Liver (tissue), 9 donors: ENCODE data around the gene OGG1. TPM values are rescaled to one million over a fixed set of nuclear protein-coding genes. Genes with fewer than 3 reads are reported as not detected.

Experiments used
- DNase-seq: peaks from one replicate; pipeline ENCODE4 v3.0.0-alpha.2; 2017; ENCODE audit warnings: low spot score
- H3K27ac ChIP-seq, 2 donors: one replicate each; pipeline ENCODE4 v1.7.0; 2013; ENCODE audit warnings: inconsistent platforms in 2 of 2, low read length in 2 of 2, control low read depth in 1 of 2, low read depth in 1 of 2, mild to moderate bottlenecking in 1 of 2
- H3K27me3 ChIP-seq, 4 donors: one replicate each; pipeline versions ENCODE4 v1.6.1 to v1.7.0; 2013; ENCODE audit warnings: low read length in 3 of 4, inconsistent platforms in 1 of 4, mild to moderate bottlenecking in 1 of 4, moderate library complexity in 1 of 4; ENCODE audit not compliant: control insufficient read depth in 4 of 4, insufficient read depth in 4 of 4
- H3K36me3 ChIP-seq, 4 donors: one replicate each; pipeline versions ENCODE4 v1.6.1 to v1.7.0; 2013; ENCODE audit warnings: low read length in 3 of 4, mild to moderate bottlenecking in 3 of 4, low read depth in 1 of 4, moderate library complexity in 1 of 4; ENCODE audit not compliant: control insufficient read depth in 4 of 4, insufficient read depth in 3 of 4
- H3K4me1 ChIP-seq, 4 donors: one replicate each; pipeline versions ENCODE4 v1.6.1 to v1.7.0; 2013; ENCODE audit warnings: low read length in 3 of 4, mild to moderate bottlenecking in 3 of 4, moderate library complexity in 1 of 4; ENCODE audit not compliant: control insufficient read depth in 4 of 4, insufficient read depth in 4 of 4
- H3K4me3 ChIP-seq, 3 donors: one replicate each; pipeline versions ENCODE4 v1.6.1 to v1.7.0; 2013; ENCODE audit warnings: low read length in 3 of 3, control low read depth in 1 of 3, low read depth in 1 of 3, mild to moderate bottlenecking in 1 of 3
- H3K9ac ChIP-seq, 2 donors: one replicate each; pipeline ENCODE4 v1.7.0; 2013; ENCODE audit warnings: low read length in 2 of 2, mild to moderate bottlenecking in 2 of 2, moderate library complexity in 2 of 2, control low read depth in 1 of 2, low read depth in 1 of 2
- H3K9me3 ChIP-seq, 4 donors: one replicate each; pipeline versions ENCODE4 v1.6.1 to v1.7.0; 2013; ENCODE audit warnings: low read length in 3 of 4; ENCODE audit not compliant: control insufficient read depth in 4 of 4
- CTCF ChIP-seq: fragments of 150-350 bp; IDR thresholded peaks from 2 replicates; pipeline ENCODE4 v1.5.1; 2017; ENCODE audit warnings: improper control_type of control experiment, low read depth, low read length; ENCODE audit not compliant: missing input control
- EGR1 ChIP-seq, 2 donors: IDR thresholded peaks; 2 replicates each; pipeline ENCODE4 v1.6.1; 2016 to 2018; ENCODE audit warnings: antibody characterized with exemption in 2 of 2, low read depth in 2 of 2
- FOXA1 ChIP-seq: IDR thresholded peaks from 2 replicates; pipeline ENCODE4 v1.6.1; 2016; ENCODE audit warnings: antibody characterized with exemption
- GABPA ChIP-seq, 2 donors: IDR thresholded peaks in 1 of 2; conservative IDR thresholded peaks in 1 of 2; 2 replicates each; pipeline ENCODE4 v1.6.1; 2016; ENCODE audit warnings: antibody characterized with exemption in 2 of 2, mild to moderate bottlenecking in 1 of 2, moderate library complexity in 1 of 2
- HNF4G ChIP-seq: IDR thresholded peaks from 2 replicates; pipeline ENCODE4 v1.6.1; 2016; ENCODE audit warnings: antibody characterized with exemption
- JUND ChIP-seq, 2 donors: IDR thresholded peaks; 2 replicates each; pipeline ENCODE4 v1.6.1; 2016; ENCODE audit warnings: antibody characterized with exemption in 2 of 2
- NR2F2 ChIP-seq: IDR thresholded peaks from 2 replicates; pipeline ENCODE4 v1.6.1; 2016; ENCODE audit warnings: antibody characterized with exemption
- RAD21 ChIP-seq, 2 donors: IDR thresholded peaks; 2 replicates each; pipeline ENCODE4 v1.6.1; 2016; ENCODE audit warnings: antibody characterized with exemption in 2 of 2, mild to moderate bottlenecking in 2 of 2
- REST ChIP-seq: IDR thresholded peaks from 2 replicates; pipeline ENCODE4 v1.6.1; 2016; ENCODE audit warnings: antibody characterized with exemption, mild to moderate bottlenecking
- SP1 ChIP-seq: IDR thresholded peaks from 2 replicates; pipeline ENCODE4 v1.6.1; 2018; ENCODE audit warnings: antibody characterized with exemption, mild to moderate bottlenecking
- TAF1 ChIP-seq: conservative IDR thresholded peaks from 2 replicates; pipeline ENCODE4 v1.6.1; 2016; ENCODE audit warnings: antibody characterized with exemption, mild to moderate bottlenecking
- YY1 ChIP-seq: IDR thresholded peaks from 2 replicates; pipeline ENCODE4 v1.6.1; 2016; ENCODE audit warnings: antibody characterized with exemption, mild to moderate bottlenecking
- WGBS: extraction: QIAGEN DNeasy Blood & Tissue Kit; methylation state at CpG from one replicate; pipeline ENCODE4 v1.1.7; 2013; 5-methylcytosine and 5-hydroxymethylcytosine counted together
- polyA plus RNA-seq, 2 donors: library from polyadenylated mRNA; stranded (reverse) in 1 of 2; unstranded in 1 of 2; fragments of 200-250 nt in 1 of 2; fragments of >200 nt in 1 of 2; fragmentation: Nextera tagmentation in 1 of 2; extraction: Ambion mirVana in 1 of 2; gene quantifications; one replicate each; pipeline versions ENCODE4 v1.2.1 to v1.2.3, GENCODE V29; 2013 to 2015
- total RNA-seq, 2 donors: library from RNA; depleted of rRNA; stranded (reverse); fragments of >200 nt; gene quantifications; one replicate each; pipeline ENCODE4 v1.2.3, GENCODE V29; 2014
- TF ChIP-seq, protein P1 (sequence below): IDR thresholded peaks from 2 replicates; pipeline ENCODE4 v1.6.1; 2016; ENCODE audit warnings: antibody characterized with exemption
- TF ChIP-seq, protein P2 (sequence below): IDR thresholded peaks from 2 replicates; pipeline ENCODE4 v1.6.1; 2016; ENCODE audit warnings: antibody characterized with exemption
- donor health status: healthy.
- donor health status: healthy.
- donor health status: healthy.
- donor health status: healthy.
- donor health status: healthy.

Gene OGG1
- total and polyA plus RNA-seq, 4 donors, result 8.9 to 19.8 (median 10.0) TPM

- H3K9ac ChIP-seq, result no peak overlapping the region
- WGBS, result 55% methylated on average over 6 of the region's 6 CpGs
- H3K4me1 ChIP-seq, result no peaks in the 10 kb centered on the region
- peak; percentile 75 to 82 for TF ChIP-seq JUND (IDR thresholded peaks at IDR 0.05)
- no peak for TF ChIP-seq SP1
- TF ChIP-seq, protein P1, sequence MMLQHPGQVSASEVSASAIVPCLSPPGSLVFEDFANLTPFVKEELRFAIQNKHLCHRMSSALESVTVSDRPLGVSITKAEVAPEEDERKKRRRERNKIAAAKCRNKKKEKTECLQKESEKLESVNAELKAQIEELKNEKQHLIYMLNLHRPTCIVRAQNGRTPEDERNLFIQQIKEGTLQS, result no peak
- TF ChIP-seq, protein P2, sequence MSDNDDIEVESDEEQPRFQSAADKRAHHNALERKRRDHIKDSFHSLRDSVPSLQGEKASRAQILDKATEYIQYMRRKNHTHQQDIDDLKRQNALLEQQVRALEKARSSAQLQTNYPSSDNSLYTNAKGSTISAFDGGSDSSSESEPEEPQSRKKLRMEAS, result no peak
- TF ChIP-seq NR2F2, result no peak
- no peak for TF ChIP-seq GABPA (IDR thresholded peaks at IDR 0.05 in 1 of 2, conservative IDR thresholded peaks at IDR 0.05 in 1 of 2)
- no peak for TF ChIP-seq REST
- no peak for TF ChIP-seq YY1
- TF ChIP-seq TAF1, result no peak
- TF ChIP-seq RAD21 (IDR thresholded peaks at IDR 0.05), result peak; percentile 76 to 79
- no peak for TF ChIP-seq HNF4G
- TF ChIP-seq CTCF, result peak; percentile 48
- no peaks in the 10 kb centered on the region for H3K27me3 ChIP-seq
- H3K36me3 ChIP-seq, result no peaks in the 10 kb centered on the region
- no peak overlapping the region for H3K27ac ChIP-seq
- H3K9me3 ChIP-seq, result no peaks in the 10 kb centered on the region
- DNase-seq, result no peak
- no peak overlapping the region for H3K4me3 ChIP-seq
Measured at GRCh38 chr3:9715764-9716437, 33.9 kb upstream of the OGG1 start.

DNA sequence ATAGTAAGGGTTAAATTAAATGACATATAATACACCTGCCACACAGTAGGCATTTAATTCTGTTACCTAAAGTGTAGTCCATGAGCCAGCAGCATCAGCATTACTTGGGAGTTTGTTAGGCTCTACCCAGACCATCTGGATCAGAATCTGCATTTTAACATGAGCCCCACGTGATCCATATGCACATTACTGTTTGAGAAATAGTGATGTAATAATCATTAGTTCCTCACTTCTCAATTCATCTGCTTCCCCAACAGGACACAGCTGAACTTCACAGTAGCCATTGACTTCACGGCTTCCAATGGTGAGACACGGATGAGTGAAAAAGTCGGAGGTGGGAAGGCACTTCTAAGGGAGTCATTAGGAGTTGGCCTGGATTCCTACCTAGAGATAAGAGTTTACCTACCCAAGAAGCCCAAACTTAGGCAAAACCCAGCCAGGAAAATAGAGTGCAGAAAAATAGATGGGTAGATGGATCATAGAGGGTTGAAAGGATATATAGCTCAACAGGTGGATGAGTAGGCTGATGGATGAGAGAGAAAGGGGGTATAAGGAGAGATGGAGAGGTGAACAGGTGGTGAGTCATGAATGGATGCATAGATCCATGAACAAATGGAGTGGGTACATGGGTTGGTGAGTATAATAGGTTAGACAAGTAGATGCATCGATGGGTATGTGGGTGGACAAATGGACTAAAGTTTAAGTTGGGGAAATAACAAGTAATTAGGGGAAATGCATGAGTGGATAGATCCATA, 32.8 kb upstream of the OGG1 start:
- no peaks in the 10 kb centered on the region for H3K9me3 ChIP-seq
- no peaks in the 10 kb centered on the region for H3K27me3 ChIP-seq
- H3K36me3 ChIP-seq, result no peaks in the 10 kb centered on the region
- no peak overlapping the region for H3K4me3 ChIP-seq
- no peak overlapping the region for H3K9ac ChIP-seq
- no peak for DNase-seq
- no peak overlapping the region for H3K27ac ChIP-seq
- 79% methylated on average over 5 of the region's 5 CpGs for WGBS
- no peaks in the 10 kb centered on the region for H3K4me1 ChIP-seq
- TF ChIP-seq FOXA1 (no peak), NR2F2 (no peak), REST (no peak), CTCF (no peak), TAF1 (no peak), YY1 (no peak), EGR1 (IDR thresholded peaks at IDR 0.05; ENCODE audit: low read depth in 2 of 2) (no peak), JUND (IDR thresholded peaks at IDR 0.05) (no peak), HNF4G (no peak), RAD21 (IDR thresholded peaks at IDR 0.05) (no peak)
- TF ChIP-seq, protein P1, result no peak
